Activated CD4-positive, CD25-positive, alpha-beta regulatory T cell treated with anti-CD3 and anti-CD28 coated beads, Interleukin-2, amount 50 U/mL, for 24 hours (primary cell): ENCODE results near the gene SPAAR.
"Not testable (repeated sequence)": the region's sequence is repeated elsewhere in the genome, so short reads cannot be mapped to it uniquely, and the experiment has no call there.

Experiments used
- ATAC-seq, 2 donors: fragments of 150-1000 bp; cut with Tn5 transposase; one replicate each; pipeline ENCODE4 v1.10.0; 2021; ENCODE audit warnings: mild to moderate bottlenecking in 1 of 2, moderate library complexity in 1 of 2

SPAAR gene

DNA sequence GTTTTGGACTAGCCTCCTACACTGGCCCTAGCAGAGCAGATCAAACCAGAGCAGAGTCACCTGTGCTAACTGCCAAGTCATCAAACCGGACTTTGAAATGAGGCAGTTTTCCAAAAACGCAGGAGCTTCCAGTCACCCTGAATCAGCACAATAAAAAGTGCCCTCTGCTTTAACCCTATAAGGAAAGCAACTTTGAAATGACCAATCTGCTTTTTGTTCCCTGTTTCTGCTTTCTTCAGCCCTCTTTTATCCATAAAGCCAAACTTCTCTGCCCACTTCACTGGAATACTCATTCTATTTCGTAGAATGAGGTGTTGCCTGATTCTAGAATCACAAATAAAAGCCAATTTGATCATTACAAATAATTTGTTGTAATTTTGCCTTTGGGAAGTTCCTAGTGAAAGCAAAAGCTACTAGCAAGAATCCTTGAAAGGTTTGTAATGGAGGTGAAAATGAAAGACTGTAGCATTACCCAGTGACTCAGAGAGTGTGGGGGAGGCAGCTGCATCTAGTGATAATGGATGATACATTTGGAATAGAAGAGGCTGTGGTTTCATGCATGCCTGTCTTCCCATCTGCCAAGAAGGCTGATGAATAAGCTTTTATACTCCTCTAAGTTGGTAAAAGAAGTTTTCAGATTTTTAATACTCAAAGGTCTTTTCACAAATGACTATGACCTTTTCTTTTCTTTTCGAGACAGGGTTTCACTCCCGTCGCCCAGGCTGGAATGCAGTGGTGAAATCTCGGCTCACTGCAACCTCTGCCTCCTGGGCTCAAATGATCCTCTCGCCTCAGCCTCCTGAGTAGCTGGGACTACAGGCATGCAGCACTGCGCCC, 14.9 kb downstream of the SPAAR start:
- ATAC-seq, result peak; percentile 71 to 85

DNA sequence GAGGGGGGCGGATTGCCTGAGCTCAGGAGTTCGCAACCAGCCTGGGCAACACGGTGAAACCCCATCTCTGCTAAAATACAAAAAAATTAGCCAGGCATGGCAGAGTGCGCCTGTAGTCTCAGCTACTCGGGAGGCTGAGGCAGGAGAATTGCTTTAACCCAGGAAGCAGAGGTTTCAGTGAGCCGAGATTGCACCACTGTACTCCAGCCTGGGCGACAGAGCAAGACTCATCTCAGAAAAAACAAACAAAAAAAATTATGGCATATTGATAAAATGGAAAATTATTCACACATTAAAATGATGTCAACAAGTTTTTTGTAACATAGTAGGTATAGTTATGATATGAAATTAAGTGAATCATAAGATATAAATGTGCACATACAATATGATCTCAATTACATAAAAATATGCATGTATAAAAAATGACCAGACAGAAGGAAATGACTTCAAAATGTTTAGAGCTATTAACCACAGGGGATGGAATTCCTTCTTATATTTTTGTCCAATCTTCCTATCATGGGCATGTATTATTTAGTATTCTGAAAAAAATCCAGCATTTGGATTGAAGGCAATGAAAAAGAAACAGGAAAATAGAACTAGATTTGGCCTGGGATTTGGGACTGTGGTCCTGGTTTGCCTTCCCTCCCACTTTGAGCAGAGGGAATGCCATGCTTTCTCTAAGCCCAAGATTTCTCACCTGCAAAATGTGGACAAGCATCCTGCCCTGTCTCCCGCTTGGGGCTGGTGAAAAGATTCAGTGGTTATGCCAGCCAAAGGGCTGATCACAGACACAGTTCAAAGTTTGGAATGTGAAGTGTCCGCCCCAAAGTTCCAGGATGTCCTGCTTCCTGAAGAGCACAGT, 19.5 kb downstream of the SPAAR start:
- ATAC-seq, result no peak

DNA sequence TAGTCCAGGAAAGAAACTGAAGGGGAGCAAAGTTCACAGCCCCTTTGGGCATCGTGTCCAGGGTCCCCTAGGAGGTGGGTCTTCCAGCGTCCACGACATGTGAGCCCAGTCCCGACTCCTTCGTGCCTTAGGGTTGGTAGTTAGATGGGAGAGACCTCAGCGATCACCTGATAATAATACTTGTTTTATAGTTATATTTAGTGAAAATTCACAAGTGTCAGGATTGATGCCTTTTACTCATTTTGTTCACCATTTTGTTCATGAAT, 20.1 kb downstream of the SPAAR start:
- no peak for ATAC-seq

GRCh38 chr9:35930521-35930920, 21.2 kb downstream of the SPAAR start:
- ATAC-seq, result no peak

- no peak for ATAC-seq
These were observed 21.7 kb downstream of the SPAAR start for GRCh38 chr9:35930989-35931388.

DNA sequence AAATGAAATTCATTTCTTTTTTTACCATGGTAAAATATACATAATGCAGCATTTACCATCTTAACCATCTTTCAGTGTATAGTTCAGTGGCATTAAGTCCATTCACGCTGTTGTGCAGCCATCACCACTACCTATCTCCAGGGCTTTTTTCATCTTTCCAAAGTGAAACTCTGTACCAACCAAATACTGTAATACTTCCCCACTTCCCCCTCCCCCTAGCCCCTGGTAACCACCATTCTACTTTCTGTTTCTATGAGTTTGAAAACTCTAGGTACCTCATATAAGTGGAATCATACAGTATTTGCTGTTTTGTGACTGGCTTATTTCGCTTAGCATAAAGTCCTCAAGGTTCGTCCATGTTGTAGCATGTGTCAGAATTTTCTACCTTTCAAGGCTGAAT, 23.4 kb downstream of the SPAAR start:
- ATAC-seq, result peak; percentile 51 to 85

GRCh38 chr9:35933550-35934067, 24.3 kb downstream of the SPAAR start:
- ATAC-seq, result no peak

GRCh38 chr9:35934069-35934468, 24.8 kb downstream of the SPAAR start:
- ATAC-seq, result not testable (repeated sequence)

DNA sequence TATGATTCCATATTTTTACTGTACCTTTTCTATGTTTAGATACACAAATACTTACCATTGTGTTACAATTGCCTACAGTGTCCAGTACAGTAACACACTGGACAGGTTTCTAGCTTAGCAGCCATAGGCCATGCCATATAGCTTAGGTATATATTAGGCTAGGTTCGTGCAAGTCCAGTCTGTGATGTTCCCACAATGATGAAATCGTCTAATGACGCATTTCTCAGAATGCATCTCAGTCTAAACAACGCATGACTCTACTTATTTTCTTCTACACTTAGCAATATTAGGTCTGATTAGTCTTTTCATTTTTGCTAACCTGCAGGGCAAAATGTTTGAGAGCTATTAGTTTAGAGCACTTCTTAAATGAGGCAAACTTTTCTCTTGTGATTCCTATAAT, 26.0 kb downstream of the SPAAR start:
- ATAC-seq, result no peak

- ATAC-seq, result no peak
These were observed 26.6 kb downstream of the SPAAR start for GRCh38 chr9:35935755-35936509.

GRCh38 chr9:35937227-35937626, 27.9 kb downstream of the SPAAR start:
- ATAC-seq, result no peak

GRCh38 chr9:35938474-35939356, 29.4 kb downstream of the SPAAR start:
- ATAC-seq, result no peak

DNA sequence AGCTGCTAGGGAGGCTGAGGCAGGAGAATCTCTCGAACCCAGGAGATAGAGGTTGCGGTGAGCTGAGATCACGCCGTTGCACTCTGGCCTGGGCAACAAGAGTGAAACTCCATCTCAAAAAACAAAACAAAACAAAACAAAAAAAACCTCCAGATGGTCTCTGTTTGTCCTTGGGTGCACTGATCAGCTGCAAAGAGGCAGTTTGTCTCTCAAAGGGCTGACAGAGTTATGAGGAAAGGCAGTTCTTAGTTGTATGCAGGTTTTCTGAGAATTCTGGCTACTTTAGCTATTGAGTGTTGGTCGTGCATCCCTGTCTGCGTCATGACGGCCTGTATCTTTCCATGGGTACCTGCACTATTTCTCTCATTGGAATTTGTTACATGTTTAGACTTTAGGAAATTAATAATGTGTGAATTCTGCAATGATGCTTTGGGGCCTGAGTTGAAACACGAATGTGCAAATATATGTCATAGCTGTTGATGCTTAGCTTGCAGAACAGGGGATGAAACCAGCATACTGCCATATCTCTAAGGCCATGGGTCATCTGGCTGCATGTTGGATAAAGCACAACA, 30.5 kb downstream of the SPAAR start:
- ATAC-seq, result no peak

GRCh38 chr9:35940458-35941407, 31.4 kb downstream of the SPAAR start:
- ATAC-seq, result peak; percentile 54 to 65

GRCh38 chr9:35942286-35942685, 33.0 kb downstream of the SPAAR start:
- no peak for ATAC-seq

DNA sequence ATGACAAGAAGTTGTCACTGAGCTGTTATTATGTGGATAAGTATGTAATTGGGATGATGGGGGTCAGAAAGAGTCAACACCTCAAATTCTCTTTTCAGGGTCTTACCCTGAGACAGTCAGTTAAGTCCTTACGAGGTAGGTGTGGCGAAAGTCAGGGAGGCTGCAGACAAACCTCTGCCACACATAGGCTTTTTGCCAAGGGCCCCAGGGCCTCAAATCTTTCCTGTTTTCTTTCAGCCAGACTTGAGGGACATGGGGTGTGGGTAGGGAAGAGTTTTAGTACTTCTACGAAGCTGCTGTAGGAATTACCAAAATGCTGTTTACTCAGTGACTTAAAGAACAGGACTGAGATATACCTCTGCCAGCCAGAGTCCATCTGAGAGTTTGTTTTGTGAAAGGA, 34.9 kb downstream of the SPAAR start:
- no peak for ATAC-seq

DNA sequence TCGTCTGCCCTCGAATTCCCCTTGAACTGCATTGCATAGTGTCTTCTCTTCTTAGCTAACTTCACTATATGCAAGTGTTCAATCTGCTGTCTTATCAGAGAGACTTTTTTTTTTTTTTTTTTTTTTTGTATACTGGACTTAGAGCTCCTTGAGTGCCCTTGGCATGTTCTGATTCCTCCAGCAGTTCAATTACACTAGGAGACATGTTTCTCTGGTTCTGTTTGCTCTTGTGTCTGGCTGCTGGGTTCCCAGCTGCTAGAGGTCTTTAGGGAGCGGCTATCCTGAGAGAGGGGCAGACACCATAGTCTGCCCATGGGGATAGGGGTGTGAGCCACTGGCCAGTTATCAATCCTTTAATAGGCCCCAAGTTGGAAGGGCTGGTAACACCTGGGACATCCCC, 35.6 kb downstream of the SPAAR start:
- no peak for ATAC-seq

DNA sequence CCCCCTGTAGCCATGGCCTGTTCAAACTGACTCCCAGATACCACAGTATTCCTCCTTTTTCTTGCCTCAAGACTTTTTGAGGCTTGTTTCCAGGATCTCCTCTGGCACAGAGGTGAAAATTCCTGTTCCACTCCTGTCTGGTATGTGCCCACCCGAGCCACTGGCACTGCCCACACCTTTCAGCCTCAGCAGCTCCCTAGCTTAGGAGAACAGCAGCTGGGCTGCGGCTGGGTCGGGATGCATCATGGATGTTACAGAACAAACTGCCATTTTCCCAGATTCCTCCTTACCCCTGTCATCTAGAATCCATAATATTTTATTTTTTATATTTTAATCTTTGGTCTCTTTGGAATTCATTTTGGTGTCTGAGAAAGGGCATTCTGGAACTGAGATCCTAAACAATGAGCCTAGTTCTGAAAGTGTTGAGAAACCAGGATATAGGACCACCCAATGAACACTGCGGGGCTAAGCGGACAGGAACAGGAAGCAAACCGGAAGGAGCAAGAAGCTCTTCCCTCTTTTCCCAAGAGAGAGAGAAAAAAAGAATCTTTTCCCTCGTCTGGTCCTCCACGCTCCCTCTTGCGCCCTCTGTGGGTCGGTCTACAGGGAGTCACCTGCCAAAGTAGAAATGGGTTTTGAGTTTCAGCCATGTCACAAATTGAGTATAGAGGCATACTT, 36.2 kb downstream of the SPAAR start:
- ATAC-seq, result no peak

- ATAC-seq, result no peak
These were observed 39.2 kb downstream of the SPAAR start for GRCh38 chr9:35948451-35948850.

GRCh38 chr9:35948901-35949318, 39.6 kb downstream of the SPAAR start:
- no peak for ATAC-seq
